Natural killer cell (primary cell): ENCODE measurements around the gene NXPH4. TPM values are rescaled to one million over a fixed set of nuclear protein-coding genes. Genes with fewer than 3 reads are reported as not detected.

ENCODE experiments used
- ATAC-seq, 3 donors: fragments of 150-1000 bp in 2 of 3; fragments of 200-7000 bp in 1 of 3; cut with Tn5 transposase; 1 replicate in 1 of 3; 2 replicates in 2 of 3; pipeline ENCODE4 v1.10.0; 2021; ENCODE audit warnings: mild to moderate bottlenecking in 2 of 3, moderate library complexity in 2 of 3
- DNase-seq, 2 donors: peaks; one replicate each; pipeline versions ENCODE4 v3.0.0 to v3.0.0-alpha.2; 2013 to 2021; ENCODE audit warnings: mixed read lengths in 1 of 2
- H3K27ac ChIP-seq: one replicate; pipeline ENCODE4 v1.5.1; 2013; ENCODE audit warnings: mild to moderate bottlenecking, low read length
- H3K27me3 ChIP-seq: one replicate; pipeline ENCODE4 v1.6.1; 2013; ENCODE audit warnings: low read length; ENCODE audit not compliant: control insufficient read depth, insufficient read depth
- H3K36me3 ChIP-seq: one replicate; pipeline ENCODE4 v1.6.1; 2013; ENCODE audit warnings: low read length; ENCODE audit not compliant: control insufficient read depth, insufficient read depth
- H3K4me1 ChIP-seq: one replicate; pipeline ENCODE4 v1.6.1; 2013; ENCODE audit warnings: low read length; ENCODE audit not compliant: control insufficient read depth, insufficient read depth
- H3K4me3 ChIP-seq: one replicate; pipeline ENCODE4 v1.5.1; 2013; ENCODE audit warnings: low read length
- H3K9me3 ChIP-seq: one replicate; pipeline ENCODE4 v1.6.1; 2013; ENCODE audit warnings: low read length; ENCODE audit not compliant: control insufficient read depth, insufficient read depth
- H3K27ac Mint-ChIP-seq, 2 donors: one replicate each; pipeline ENCODE4 v1.8.0; 2022; ENCODE audit warnings: mild to moderate bottlenecking in 2 of 2, mixed read lengths in 2 of 2, moderate library complexity in 1 of 2
- H3K27me3 Mint-ChIP-seq, 2 donors: one replicate each; pipeline ENCODE4 v1.8.0; 2022; ENCODE audit warnings: low read depth in 2 of 2, mixed read lengths in 2 of 2
- H3K36me3 Mint-ChIP-seq: one replicate; pipeline ENCODE4 v1.8.0; 2022; ENCODE audit warnings: mixed read lengths
- H3K4me1 Mint-ChIP-seq, 2 donors: one replicate each; pipeline ENCODE4 v1.8.0; 2022; ENCODE audit warnings: mixed read lengths in 2 of 2
- H3K4me3 Mint-ChIP-seq: one replicate; pipeline ENCODE4 v1.8.0; 2022; ENCODE audit warnings: mild to moderate bottlenecking, moderate library complexity, mixed read lengths
- H3K9me3 Mint-ChIP-seq, 2 donors: one replicate each; pipeline ENCODE4 v1.8.0; 2022; ENCODE audit warnings: mixed read lengths in 2 of 2
- whole genome bisulfite sequencing: methylation state at CpG from one replicate; pipeline ENCODE4 v1.1.7; 2013; ENCODE audit warnings: missing lambda C conversion rate; ENCODE audit not compliant: insufficient coverage; 5-methylcytosine and 5-hydroxymethylcytosine counted together
- intact Hi-C: fragments of 100-400 bp; cut with micrococcal nuclease; formaldehyde crosslinking; loops from one replicate; pipeline ENCODE4 v1.14.2; 2022
- total RNA-seq, 4 donors: library from RNA; stranded (reverse); fragments of 120-200 nt in 1 of 4; gene quantifications; one replicate each; pipeline versions ENCODE4 v1.2.3 to v1.2.4, GENCODE V29; 2013 to 2022
- TF ChIP-seq, protein P1 (sequence below): fragments of 200-600 bp; IDR thresholded peaks from one replicate; pipeline ENCODE4 v1.8.0; 2022; ENCODE audit warnings: antibody characterized with exemption

The NXPH4 gene
- total RNA-seq, 3 donors from 2014 or later (not counting 1 experiment from before 2014, with no cell fraction given), result 0.82 TPM; not detected in 2

DNA sequence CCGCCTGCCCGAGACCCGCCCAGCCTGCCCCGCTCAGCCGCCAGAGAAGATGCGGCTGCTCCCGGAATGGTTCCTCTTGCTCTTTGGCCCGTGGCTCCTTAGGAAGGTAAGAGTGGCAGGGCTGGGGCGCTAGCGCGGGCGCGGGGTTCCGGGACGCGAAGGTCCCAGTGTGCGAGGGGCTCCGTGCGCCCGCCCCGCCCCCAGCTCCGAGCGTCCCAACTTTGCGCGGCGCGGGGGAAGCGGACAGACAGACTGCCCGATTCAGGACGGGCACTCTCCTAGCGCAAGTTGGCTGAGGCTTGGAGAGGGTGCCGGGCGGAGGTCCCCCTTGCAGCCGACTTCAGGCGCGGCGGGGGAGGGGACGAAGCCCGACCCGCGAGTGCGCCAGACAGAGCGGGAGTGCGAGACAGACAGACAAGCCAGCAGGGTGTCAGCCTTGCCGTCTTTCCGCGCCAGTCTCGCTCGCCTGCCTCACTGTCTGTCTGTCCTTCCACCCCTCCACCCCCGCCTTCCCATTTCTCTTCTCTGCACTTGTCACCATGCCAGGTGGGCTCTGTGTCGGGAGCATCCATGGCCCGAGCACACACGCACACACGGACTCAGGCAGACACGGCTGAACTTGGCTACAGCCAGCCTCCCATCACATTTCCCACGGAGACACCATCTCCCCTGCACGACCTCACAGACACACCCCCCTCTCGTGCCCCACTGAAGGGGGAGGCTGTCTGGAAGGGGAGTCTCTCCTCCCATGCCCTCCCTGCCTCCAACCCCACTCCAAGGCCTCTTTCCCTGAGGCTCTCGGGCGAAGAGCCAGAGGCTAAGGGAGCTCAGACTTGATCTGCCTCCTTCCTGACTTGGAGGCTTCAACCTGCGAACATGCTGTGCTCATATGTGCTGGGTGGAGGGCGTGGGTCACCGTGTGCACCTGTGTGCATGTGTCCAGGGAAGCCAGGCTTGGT lies 606 bp downstream of the NXPH4 start:
- intact Hi-C loops, result loop anchor here (1.0 kb wide), 1 partner anchor 8 kb away; no protein-coding TSS in a partner anchor
- H3K27me3 ChIP-seq, result peaks cover 78% of the 10 kb centered on the region
- H3K4me1 Mint-ChIP-seq, result peaks cover 41 to 76% of the 10 kb centered on the region in 2 donors
- H3K36me3 ChIP-seq, result no peaks in the 10 kb centered on the region
- no peak overlapping the region for H3K27ac ChIP-seq
- H3K4me3 Mint-ChIP-seq, result peak overlapping the region; percentile 69
- no peaks in the 10 kb centered on the region for H3K36me3 Mint-ChIP-seq
- H3K4me3 ChIP-seq, result peak overlapping the region; percentile 8
- no peaks in the 10 kb centered on the region for H3K9me3 ChIP-seq
- H3K27me3 Mint-ChIP-seq, result peaks cover 71 to 76% of the 10 kb centered on the region in 2 donors
- TF ChIP-seq, protein P1, sequence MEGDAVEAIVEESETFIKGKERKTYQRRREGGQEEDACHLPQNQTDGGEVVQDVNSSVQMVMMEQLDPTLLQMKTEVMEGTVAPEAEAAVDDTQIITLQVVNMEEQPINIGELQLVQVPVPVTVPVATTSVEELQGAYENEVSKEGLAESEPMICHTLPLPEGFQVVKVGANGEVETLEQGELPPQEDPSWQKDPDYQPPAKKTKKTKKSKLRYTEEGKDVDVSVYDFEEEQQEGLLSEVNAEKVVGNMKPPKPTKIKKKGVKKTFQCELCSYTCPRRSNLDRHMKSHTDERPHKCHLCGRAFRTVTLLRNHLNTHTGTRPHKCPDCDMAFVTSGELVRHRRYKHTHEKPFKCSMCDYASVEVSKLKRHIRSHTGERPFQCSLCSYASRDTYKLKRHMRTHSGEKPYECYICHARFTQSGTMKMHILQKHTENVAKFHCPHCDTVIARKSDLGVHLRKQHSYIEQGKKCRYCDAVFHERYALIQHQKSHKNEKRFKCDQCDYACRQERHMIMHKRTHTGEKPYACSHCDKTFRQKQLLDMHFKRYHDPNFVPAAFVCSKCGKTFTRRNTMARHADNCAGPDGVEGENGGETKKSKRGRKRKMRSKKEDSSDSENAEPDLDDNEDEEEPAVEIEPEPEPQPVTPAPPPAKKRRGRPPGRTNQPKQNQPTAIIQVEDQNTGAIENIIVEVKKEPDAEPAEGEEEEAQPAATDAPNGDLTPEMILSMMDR, result no peak
- peaks cover 67% of the 10 kb centered on the region for H3K4me1 ChIP-seq
- peak; percentile 53 to 71 for DNase-seq
- peak overlapping the region in 1 of 2 donors; percentile 68 for H3K27ac Mint-ChIP-seq
- 3% methylated on average over 63 of the region's 63 CpGs for WGBS
- no peaks in the 10 kb centered on the region for H3K9me3 Mint-ChIP-seq
- ATAC-seq, result peak; percentile 52 to 71 (median 63)

DNA sequence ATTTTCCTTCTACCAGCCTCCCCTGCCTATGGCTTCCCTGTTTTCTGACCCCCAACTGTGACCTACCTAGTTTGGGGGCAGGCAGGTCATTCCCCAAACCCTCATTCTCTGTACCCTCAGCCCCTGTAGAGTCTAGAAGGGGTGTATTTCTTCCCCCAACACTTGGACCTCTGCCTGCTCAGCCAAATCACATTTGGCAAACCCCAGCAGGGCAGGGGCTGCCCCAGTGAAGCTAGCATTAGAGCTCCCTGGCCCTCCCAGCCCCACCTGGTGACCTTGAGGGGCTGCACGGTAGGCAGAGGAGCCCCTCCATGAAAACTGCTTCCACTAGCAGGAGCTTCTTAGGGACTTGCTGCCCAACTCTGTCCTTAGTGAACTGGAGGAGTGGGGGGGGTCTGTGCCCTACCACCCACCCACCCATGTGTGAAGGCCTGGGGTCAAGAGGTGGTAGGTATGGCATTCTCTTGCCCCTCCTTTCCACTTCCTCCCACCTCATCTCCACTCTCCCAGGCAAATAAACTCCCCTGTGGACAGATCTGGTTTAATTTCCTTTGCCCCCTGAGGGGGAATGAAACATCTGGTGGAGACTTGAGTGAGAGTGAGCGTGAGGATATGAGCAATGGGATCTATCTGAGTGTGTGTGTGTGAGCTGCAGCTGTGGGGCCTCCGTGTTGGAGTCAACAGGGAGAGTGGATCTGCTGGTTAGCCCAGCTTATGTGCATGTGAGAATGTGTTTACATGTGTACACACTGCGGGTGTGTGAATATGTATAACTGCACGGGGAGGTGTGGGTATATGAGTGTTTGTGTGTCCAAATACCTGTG lies 1.6 kb downstream of the NXPH4 start:
- no peaks in the 10 kb centered on the region for H3K9me3 Mint-ChIP-seq
- TF ChIP-seq, protein P1, result no peak
- no peak overlapping the region for H3K27ac ChIP-seq
- no peak overlapping the region for H3K4me3 Mint-ChIP-seq
- ATAC-seq (no peak), DNase-seq (no peak)
- H3K4me1 ChIP-seq, result peaks cover 73% of the 10 kb centered on the region
- H3K27me3 ChIP-seq, result peaks cover 78% of the 10 kb centered on the region
- whole genome bisulfite sequencing, result 79% methylated on average over 5 of the region's 5 CpGs
- peaks cover 75 to 85% of the 10 kb centered on the region in 2 donors for H3K27me3 Mint-ChIP-seq
- H3K9me3 ChIP-seq, result no peaks in the 10 kb centered on the region
- H3K36me3 Mint-ChIP-seq, result no peaks in the 10 kb centered on the region
- H3K4me3 ChIP-seq, result no peak overlapping the region
- H3K36me3 ChIP-seq, result no peaks in the 10 kb centered on the region
- intact Hi-C loops, result no loop called here
- H3K27ac Mint-ChIP-seq, result peak overlapping the region in 1 of 2 donors; percentile 68
- peaks cover 51 to 86% of the 10 kb centered on the region in 2 donors for H3K4me1 Mint-ChIP-seq

DNA sequence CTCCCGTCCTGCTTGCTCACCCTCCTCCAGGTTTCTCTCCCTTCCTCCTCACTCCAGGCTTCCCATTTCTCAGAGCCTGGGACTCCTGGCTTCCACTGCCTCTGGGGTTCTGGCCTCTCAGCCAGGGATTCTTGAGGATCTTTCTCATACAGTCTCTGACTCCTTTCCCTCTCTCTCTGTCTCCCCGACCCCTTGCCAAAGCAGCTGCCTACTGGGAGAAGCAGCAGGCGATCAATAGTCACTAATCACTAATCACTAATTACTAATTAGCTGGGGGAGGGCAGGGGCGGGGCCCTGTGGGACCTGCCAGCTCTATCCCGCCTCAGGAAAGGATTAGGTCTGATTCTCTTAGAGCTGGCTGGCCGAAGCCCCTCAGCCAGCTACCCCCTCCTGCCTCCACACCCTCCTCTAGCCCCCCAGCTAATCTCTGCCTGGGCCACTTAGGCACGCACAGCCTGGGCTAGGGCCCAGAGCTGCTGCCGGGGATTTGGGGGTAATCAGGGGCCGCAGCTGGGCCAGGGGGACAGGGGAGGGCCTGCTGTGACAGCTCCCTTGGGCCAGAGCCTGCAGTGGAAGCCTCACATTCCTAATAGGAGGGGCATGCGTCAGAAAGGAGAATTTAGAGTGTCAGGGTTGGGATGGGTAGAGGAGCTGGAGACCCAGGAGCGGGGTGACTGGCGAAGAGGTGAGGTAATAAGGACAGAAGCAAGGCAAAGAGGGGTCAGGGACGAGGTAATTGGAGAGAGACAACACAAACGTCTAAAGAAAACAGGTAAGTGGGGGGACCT lies 2.8 kb downstream of the NXPH4 start:
- Histone ChIP-seq H3K27me3 (peaks cover 74% of the 10 kb centered on the region), H3K4me3 (no peak overlapping the region), H3K36me3 (no peaks in the 10 kb centered on the region), H3K27ac (no peak overlapping the region), H3K9me3 (no peaks in the 10 kb centered on the region), H3K4me1 (peaks cover 73% of the 10 kb centered on the region)
- TF ChIP-seq, protein P1, result no peak
- intact Hi-C loops, result no loop called here
- Mint-ChIP-seq H3K36me3 (no peaks in the 10 kb centered on the region), H3K4me1 (peaks cover 50 to 84% of the 10 kb centered on the region in 2 donors), H3K9me3 (no peaks in the 10 kb centered on the region), H3K27me3 (peaks cover 67 to 83% of the 10 kb centered on the region in 2 donors), H3K4me3 (no peak overlapping the region), H3K27ac (peak overlapping the region in 1 of 2 donors; percentile 12)
- WGBS, result 60% methylated on average over 14 of the region's 14 CpGs
- ATAC-seq (no peak), DNase-seq (no peak)
